GM18861 (cell line): ENCODE results near the gene ADAM12.
"Not testable (repeated sequence)": the region's sequence is repeated elsewhere in the genome, so short reads cannot be mapped to it uniquely, and the experiment has no call there.

Source experiments
- ATAC-seq: cut with Tn5 transposase; IDR thresholded peaks from one replicate; pipeline ENCODE4 v1.9.1; 2021; ENCODE audit not compliant: unreplicated experiment

Gene ADAM12

GRCh38 chr10:126374435-126374834 is 13.8 kb downstream of the ADAM12 start:
- ATAC-seq: no peak

DNA sequence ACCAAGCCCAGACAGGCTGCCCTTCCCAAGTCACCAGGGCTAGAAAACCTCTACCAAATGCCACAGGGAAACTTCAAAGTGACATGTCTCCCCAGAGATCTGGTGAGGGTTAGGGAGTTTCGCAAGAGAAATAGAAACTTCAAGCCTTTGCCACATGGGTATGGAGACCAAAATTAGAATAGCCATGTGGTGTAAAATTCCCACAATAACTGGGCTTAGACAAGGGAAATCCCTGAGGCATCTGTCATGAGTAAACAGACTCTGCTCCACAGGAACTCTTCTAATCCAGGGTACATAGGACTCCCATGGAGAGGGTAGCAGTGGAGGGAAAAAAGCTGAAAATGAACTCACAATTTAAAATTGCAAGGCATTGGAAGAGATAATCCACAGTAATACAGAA is 14.3 kb downstream of the ADAM12 start:
- ATAC-seq: no peak

DNA sequence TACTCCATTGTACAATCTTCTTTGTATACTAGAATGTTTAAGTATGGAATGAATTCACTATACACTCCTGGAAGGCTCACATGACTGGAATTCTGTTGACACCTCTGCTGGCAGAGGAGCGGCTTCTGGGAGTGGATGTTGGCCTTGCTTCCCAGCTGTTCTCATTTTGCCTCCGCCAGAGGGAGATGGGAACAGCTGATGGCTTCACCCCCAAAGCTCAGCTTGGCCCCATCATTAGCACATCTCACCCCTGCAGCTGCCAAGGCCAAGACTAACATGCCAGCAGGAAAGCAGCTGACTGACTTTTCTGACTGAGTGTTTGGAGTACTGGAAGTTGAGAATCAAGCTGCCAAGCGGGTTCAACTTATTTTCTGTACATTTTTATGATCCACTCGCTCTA is 15.1 kb downstream of the ADAM12 start:
- no peak for ATAC-seq

GRCh38 chr10:126372396-126372795 is 15.9 kb downstream of the ADAM12 start:
- no peak for ATAC-seq

DNA sequence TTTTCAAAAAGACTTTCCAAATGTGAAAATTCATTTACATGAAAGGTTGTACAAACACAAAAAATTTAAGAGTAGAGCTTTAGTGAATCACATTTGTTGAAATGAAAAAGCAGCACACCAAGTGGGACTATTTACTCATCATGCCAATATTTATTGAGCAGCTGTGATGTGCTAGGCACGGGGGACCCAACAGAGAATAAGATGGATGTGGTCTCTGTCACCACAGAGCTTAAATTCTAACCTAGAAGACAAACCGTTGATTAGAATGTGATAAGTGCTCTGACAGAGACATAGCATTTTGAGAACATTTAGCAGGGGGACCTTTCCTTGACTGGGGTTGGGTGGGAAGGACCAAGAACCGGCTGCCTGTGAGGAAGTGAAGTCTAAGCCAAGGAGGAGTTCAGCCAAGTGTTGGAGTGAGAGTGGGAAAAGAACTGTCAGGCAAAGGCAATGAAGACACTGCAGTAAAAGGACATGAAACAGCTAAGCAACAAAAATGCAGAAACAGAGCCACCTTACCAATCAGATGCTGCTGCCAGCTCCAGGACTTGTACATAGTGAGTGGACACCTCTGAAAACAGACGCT is 19.1 kb downstream of the ADAM12 start:
- ATAC-seq: no peak

GRCh38 chr10:126357169-126357568 is 31.1 kb downstream of the ADAM12 start:
- ATAC-seq: no peak

- no peak for ATAC-seq
Measured at GRCh38 chr10:126353666-126354065, 34.6 kb downstream of the ADAM12 start.

GRCh38 chr10:126352453-126352852 is 35.8 kb downstream of the ADAM12 start:
- no peak for ATAC-seq

DNA sequence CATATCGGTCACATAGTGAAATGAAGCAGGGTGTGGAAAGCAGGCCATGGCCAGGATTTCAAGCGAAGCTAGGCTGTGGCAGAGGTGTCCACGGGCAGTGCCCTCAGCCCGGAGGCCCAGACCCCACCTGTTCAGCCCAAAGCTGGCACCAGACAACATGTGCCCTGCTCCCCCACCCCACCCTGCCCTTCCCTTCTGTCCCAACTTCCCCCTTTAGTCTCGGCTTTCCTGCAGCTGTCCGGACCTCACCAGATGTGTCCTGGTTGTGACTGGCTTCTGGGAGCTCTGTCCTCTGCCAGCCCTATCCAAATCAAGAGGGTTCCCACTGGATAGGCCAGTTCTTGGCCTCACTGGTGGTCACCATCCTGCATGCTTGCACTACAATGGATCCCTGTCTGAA is 37.3 kb downstream of the ADAM12 start:
- ATAC-seq: no peak

DNA sequence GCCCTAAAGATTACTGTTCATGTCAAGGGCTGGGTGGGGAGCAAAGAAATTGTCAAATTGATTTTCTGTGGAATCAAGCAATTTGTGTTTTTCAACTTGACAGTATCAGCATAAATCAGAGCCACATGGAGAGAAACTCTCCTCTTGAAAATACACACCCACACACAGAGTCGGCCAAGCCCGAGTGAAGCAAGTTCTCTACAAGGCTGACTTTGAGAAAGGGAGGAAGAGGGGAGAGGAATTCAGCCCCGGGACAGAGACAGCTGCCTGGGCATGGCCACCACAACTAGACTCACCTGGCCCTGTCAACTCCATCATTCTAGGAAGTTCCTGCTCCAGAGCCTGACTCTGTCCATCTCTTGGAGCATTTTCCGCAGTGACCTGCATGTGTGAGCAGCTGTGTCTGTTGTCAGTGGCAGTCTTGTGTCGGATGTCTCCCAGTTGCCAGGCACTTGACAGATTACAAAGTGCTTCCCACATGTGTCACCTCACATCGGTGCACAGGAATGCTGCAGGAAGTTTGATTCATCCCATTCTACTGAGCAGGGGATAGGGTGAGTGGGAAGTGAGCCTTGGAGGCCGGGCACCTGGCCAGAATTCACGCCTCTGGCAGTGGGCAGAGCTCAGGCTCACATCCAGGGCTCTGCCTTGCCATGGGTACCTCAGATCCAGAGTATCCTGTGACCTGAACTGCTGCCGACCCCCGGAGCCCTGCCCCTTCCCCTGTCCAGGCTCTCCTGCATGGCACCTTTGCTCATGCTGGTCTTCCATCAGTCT is 37.9 kb downstream of the ADAM12 start:
- ATAC-seq: no peak

GRCh38 chr10:126349676-126350075 is 38.6 kb downstream of the ADAM12 start:
- no peak for ATAC-seq

- ATAC-seq: no peak
Measured at GRCh38 chr10:126349101-126349500, 39.2 kb downstream of the ADAM12 start.

DNA sequence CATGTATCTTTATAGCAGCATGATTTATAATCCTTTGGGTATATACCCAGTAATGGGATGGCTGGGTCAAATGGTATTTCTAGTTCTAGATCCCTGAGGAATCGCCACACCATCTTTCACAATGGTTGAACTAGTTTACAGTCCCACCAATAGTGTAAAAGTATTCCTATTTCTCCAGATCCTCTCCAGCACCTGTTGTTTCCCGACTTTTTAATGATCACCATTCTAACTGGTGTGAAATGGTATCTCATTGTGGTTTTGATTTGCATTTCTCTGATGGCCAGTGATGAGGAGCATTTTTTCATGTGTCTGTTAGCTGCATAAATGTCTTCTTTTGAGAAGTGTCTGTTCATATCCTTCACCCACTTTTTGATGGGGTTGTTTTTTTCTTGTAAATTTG is 44.8 kb downstream of the ADAM12 start:
- not testable (repeated sequence) for ATAC-seq

DNA sequence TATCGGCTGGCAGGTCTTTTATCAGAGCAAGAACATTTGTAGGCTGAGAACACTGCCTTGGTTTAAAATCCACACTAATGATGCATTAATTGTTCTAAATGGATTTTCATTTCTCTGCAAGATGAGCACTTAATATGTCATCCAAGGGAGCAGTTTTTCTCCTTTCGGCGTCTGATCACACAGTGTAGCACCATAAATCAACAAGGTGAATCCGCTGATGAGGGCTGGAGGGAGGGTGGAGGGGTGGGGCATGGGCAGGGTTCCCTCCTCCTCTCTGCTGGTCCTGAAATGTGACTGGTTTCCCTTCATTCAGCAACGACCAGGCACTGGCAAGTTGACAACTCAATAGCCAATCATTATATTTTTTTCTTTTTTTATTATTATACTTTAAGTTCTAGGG is 45.6 kb downstream of the ADAM12 start:
- no peak for ATAC-seq

DNA sequence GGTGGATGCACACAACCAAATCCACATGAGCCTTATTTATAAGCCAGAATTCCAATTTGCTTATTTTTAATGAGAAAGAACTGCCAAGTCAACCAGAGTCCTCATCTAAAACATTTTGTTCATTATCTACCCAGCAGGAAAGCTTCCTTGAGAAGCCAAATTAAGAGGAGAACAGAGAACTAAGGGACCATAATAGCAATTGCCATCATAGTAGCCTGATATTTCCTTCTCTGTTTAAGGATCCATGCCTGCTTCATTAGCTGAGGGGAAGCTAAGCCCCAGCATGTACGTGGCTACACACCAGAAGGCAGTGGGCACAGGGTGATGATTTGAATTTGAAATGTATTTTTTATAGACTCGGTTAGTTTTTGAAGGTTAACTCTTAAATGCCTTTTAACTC is 46.8 kb downstream of the ADAM12 start:
- no peak for ATAC-seq

DNA sequence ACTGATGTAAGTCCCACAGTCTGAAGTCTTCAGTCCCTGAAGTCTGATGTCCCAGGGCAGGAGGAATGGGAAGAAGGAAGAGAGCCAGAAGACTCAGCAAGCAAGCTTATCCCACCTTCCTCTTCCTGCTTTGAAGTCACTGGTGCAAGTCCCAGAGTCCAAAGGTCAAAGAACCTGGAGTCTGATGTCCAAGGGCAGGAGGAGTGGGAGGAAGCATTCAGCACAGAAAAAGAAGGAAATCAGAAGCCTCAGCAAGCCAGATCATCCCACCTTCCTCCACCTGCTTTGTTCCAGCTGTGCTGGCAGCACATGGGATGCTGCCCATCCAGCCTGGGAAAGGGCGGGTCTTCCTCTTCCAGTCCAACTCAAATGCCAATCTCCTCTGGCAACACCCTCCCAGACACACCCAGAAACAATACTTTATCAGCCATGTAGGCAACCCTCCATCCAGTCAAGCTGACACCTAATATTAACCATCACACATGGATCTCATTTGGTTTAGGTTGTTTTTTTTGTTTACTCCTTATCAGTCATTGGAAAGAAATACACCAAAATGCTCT is 50.9 kb downstream of the ADAM12 start:
- ATAC-seq: no peak

DNA sequence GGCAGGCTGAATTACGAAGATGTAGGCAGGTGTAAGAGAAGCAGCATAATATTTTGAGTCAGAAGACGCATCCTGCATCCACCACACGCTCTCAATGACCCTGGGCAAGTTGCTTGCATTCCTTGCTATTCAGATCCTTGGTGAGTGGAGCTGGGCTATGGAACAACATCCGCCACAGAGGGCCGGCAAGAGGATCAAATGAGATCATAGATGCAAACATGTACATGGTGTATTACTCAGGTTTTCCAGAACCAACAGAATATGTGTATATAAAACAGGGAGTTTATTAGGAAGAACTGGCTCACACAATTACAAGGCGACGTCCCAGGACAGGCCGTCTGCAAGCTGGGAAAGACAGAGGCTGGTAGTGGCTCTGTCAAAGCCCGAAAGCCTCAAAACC is 51.5 kb downstream of the ADAM12 start:
- ATAC-seq: no peak

DNA sequence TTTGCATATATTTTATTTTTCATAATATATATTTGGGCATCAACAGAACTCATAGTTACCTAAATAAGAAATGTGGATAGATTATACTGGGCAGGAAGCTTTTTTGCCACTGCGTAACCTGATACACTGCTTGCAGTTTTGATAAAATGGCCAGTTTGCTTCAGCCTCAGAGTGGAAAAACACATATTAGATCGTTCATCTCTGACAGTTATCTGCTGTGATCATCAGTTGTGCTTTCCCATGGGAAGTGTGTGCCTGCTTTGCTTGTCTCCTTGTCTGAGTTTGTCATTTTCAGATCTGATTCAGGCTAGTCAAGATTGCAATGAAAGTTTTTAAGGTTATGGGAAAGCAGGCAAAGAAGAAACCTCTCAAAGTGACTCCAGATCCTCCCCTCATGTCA is 54.0 kb downstream of the ADAM12 start:
- no peak for ATAC-seq

- no peak for ATAC-seq
Measured at GRCh38 chr10:126332576-126332975, 55.7 kb downstream of the ADAM12 start.

GRCh38 chr10:126331101-126331500 is 57.2 kb downstream of the ADAM12 start:
- ATAC-seq: no peak

DNA sequence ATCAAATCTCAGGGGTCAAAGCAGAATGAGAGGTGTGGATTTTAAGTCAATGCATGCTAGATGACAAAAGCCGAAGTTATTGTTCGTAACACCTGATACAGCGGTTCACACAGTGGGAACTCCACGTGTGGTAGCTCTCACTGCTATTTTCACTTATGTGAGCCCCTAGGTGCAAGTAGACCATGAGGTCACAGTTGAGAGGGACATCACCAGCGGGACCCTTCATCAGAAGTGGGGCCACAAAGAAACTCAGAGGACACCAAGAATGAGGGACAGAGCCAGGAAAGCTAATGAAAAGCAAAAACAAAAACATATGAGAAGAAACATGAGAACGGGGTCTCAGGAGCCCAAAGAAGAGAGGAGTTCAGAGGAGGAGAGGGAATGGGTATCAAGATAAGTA is 63.5 kb downstream of the ADAM12 start:
- no peak for ATAC-seq

DNA sequence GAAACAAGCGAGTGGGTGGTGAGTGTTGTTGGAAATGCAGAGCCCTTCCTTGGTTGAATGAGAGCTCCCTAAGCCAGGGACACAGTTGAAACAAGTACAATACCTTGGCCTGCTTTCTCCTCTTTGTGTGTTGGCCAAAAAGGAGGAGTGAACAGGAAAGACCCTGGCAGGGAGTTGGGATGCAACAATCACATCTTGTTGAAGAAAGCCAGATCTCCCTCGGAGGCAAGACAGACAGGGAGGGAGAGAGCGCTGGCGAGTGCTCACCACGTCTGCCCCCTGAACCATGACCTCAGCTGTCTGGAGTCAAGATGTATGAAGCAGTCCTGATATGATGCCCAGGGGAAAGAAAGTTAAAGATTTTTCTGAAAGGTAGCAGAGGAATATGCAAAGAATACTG is 66.8 kb downstream of the ADAM12 start:
- ATAC-seq: no peak

DNA sequence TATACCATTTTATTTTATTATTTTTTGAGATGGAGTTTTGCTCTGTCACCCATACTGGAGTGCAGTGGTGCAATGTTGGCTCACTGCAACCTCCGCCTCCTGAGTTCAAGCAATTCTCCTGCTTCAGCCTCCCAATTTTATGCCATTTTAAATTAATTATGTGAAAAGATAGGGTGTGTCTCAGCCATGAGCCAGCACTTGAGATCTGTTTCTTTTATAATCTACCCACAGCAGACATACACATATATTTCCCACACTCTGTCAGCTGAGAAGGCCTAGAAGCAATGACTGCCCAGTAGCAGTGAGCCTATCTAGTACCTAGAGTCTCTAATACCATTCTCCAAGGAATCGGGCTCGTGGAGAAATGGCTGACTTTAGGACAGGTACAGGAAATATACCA is 70.5 kb downstream of the ADAM12 start:
- no peak for ATAC-seq
